Breast epithelium (tissue), 4 donors: ENCODE results near the gene EIF4G1. TPM values are rescaled to one million over a fixed set of nuclear protein-coding genes. Genes with fewer than 3 reads are reported as not detected.
A peak's percentile ranks its signal among the peaks of the same experiment; 100 is the strongest.
"Not testable (repeated sequence)": the region's sequence is repeated elsewhere in the genome, so short reads cannot be mapped to it uniquely, and the experiment has no call there.

Experiments
- DNase-seq, 2 donors: peaks; one replicate each; pipeline ENCODE4 v3.0.0-alpha.2; 2019; ENCODE audit warnings: low spot score in 2 of 2
- H3K27ac ChIP-seq, 2 donors: fragments of 200-600 bp; sonication (generic) in 1 of 2; one replicate each; pipeline ENCODE4 v1.5.1; 2016 to 2019; ENCODE audit warnings: mild to moderate bottlenecking in 1 of 2
- H3K27me3 ChIP-seq, 2 donors: fragments of 200-600 bp; sonication (generic) in 1 of 2; one replicate each; pipeline versions ENCODE4 v1.5.1 to v1.6.0; 2017 to 2019; ENCODE audit warnings: control low read depth in 1 of 2, mild to moderate bottlenecking in 1 of 2
- H3K36me3 ChIP-seq: fragments of 200-600 bp; one replicate; pipeline ENCODE4 v1.5.1; 2019
- H3K4me1 ChIP-seq, 2 donors: fragments of 200-600 bp; sonication (generic); one replicate each; pipeline ENCODE4 v1.5.1; 2016 to 2019; ENCODE audit warnings: control low read depth in 1 of 2
- H3K4me3 ChIP-seq, 3 donors: fragments of 200-600 bp; sonication (generic); 1 replicate in 2 of 3; 2 replicates in 1 of 3; pipeline ENCODE4 v1.5.1; 2016 to 2019; ENCODE audit warnings: mild to moderate bottlenecking in 3 of 3, moderate library complexity in 2 of 3
- H3K9me3 ChIP-seq, 2 donors: fragments of 200-600 bp; sonication (generic) in 1 of 2; one replicate each; pipeline ENCODE4 v1.5.1; 2016 to 2019; ENCODE audit warnings: control low read depth in 1 of 2
- POLR2A ChIP-seq: fragments of 450-650 bp; IDR thresholded peaks from one replicate; pipeline ENCODE4 v1.6.1; 2016; ENCODE audit warnings: antibody characterized with exemption, mild to moderate bottlenecking, moderate library complexity
- POLR2AphosphoS5 ChIP-seq, 3 donors: sonication (generic); formaldehyde crosslinking; IDR thresholded peaks; one replicate each; pipeline ENCODE4 v1.6.1; 2017; ENCODE audit warnings: antibody characterized with exemption in 3 of 3
- intact Hi-C: fragments of 100-400 bp; cut with DNase I; formaldehyde crosslinking; loops from one replicate; pipeline ENCODE4 v1.15.1; 2023; ENCODE audit warnings: low total_unique reads
- total RNA-seq, 3 donors: library from RNA; depleted of rRNA; stranded (reverse); fragments of >200 nt; gene quantifications; one replicate each; pipeline ENCODE4 v1.1.0, GENCODE V29; 2016
- TF ChIP-seq, protein P1 (sequence below), 3 donors: fragments of 450-650 bp; IDR thresholded peaks; one replicate each; pipeline ENCODE4 v1.5.1; 2016 to 2017; ENCODE audit warnings: antibody characterized with exemption in 3 of 3, mild to moderate bottlenecking in 3 of 3, moderate library complexity in 3 of 3

Gene EIF4G1
- total RNA-seq, 3 donors from 2014 or later = 168 to 202 (median 196) TPM

DNA sequence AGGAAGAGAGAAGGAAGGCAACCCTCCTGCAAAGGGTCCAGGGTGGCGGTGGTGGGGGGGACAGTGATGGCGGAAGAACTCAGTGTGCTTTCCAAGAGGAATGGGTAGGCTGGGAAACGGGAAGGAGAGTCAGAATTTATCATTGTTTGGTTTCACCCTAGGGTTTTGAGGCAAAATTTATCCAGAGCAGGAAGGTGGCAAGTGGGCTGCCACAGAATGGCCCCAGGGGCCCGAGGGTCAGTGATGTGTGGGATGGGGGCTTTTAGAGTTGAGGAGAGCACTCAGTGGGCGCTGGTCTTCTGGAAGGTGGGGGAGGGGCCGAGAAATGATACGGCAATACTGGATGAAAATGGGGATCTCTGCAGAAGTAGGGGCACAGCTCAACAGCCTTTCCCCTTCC is 23.6 kb downstream of the EIF4G1 start:
- Histone ChIP-seq H3K9me3 (no peaks in the 10 kb centered on the region), H3K36me3 (peaks cover 5% of the 10 kb centered on the region), H3K4me3 (peak overlapping the region in 2 of 3 donors; percentile 83 to 84), H3K27ac (peak overlapping the region; percentile 98), H3K4me1 (peaks cover 8 to 11% of the 10 kb centered on the region in 2 donors), H3K27me3 (no peaks in the 10 kb centered on the region)
- TF ChIP-seq POLR2A = no peak
- no peak for TF ChIP-seq POLR2AphosphoS5 (IDR thresholded peaks at IDR 0.05)
- TF ChIP-seq, protein P1, sequence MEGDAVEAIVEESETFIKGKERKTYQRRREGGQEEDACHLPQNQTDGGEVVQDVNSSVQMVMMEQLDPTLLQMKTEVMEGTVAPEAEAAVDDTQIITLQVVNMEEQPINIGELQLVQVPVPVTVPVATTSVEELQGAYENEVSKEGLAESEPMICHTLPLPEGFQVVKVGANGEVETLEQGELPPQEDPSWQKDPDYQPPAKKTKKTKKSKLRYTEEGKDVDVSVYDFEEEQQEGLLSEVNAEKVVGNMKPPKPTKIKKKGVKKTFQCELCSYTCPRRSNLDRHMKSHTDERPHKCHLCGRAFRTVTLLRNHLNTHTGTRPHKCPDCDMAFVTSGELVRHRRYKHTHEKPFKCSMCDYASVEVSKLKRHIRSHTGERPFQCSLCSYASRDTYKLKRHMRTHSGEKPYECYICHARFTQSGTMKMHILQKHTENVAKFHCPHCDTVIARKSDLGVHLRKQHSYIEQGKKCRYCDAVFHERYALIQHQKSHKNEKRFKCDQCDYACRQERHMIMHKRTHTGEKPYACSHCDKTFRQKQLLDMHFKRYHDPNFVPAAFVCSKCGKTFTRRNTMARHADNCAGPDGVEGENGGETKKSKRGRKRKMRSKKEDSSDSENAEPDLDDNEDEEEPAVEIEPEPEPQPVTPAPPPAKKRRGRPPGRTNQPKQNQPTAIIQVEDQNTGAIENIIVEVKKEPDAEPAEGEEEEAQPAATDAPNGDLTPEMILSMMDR (IDR thresholded peaks at IDR 0.05) = no peak
- DNase-seq = no peak
- intact Hi-C loops = loop anchor here (1.0 kb wide), 1 partner anchor 23 kb away; the partner anchor contains the start of genes CLCN2 and POLR2H

DNA sequence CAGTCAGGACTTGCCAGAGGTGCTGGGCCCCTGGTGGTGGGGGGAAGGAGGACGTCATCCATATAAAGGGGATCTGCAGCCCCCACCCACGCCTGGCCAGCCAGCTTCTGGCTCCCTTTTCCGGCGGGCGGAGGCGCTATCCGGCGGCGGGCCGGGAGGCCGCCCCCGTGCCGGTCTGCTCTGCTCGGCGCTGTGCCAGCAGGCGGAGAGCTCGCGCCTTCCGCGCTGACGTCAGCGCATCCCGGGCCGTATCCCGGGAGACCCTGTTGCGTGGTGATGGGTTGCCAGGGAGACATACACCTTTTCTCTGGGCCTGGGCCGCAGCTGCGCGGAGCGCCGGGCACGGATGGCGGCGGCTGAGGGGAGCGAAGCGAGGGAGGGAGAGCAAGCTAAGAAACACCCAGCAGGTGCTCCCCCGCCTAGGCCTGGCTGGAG is 24.1 kb downstream of the EIF4G1 start:
- DNase-seq = peak in 1 of 2 donors; percentile 71
- intact Hi-C loops = loop anchor here (1.0 kb wide), 1 partner anchor 23 kb away; the partner anchor contains the start of genes CLCN2 and POLR2H
- H3K27ac ChIP-seq = peak overlapping the region; percentile 98
- peaks cover 8 to 11% of the 10 kb centered on the region in 2 donors for H3K4me1 ChIP-seq
- H3K27me3 ChIP-seq = no peaks in the 10 kb centered on the region
- peak overlapping the region in 2 of 3 donors; percentile 83 to 84 for H3K4me3 ChIP-seq
- peaks cover 4% of the 10 kb centered on the region for H3K36me3 ChIP-seq
- H3K9me3 ChIP-seq = no peaks in the 10 kb centered on the region
- TF ChIP-seq POLR2A (no peak), POLR2AphosphoS5 (IDR thresholded peaks at IDR 0.05) (peak; percentile 31 to 63 (median 35))
- TF ChIP-seq, protein P1 (IDR thresholded peaks at IDR 0.05) = peak in 2 of 3 donors; percentile 9 to 11

DNA sequence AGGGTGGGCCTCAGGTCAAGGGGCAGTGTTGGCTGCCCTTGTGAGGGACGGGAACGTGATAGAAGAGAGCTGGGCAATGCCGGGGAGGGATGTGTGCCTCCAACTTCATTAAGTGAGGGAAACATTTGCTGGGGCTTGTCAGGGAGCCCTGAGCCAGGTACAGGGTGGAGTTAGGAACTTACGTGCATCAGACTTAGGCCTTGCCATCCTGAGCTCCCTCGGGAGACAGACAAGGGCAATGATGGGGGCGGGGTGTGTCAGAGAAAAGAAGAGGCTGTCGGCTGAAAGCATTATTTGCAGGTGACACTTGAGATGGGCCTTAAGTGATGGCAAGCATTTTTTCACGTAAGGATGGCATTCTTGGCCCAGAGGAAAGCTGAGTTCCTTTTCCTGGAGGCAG is 24.6 kb downstream of the EIF4G1 start:
- intact Hi-C loops = no loop called here
- peak overlapping the region; percentile 98 for H3K27ac ChIP-seq
- H3K36me3 ChIP-seq = no peaks in the 10 kb centered on the region
- TF ChIP-seq POLR2AphosphoS5 (IDR thresholded peaks at IDR 0.05) (no peak), POLR2A (no peak)
- TF ChIP-seq, protein P1 (IDR thresholded peaks at IDR 0.05) = no peak
- peaks cover 8 to 11% of the 10 kb centered on the region in 2 donors for H3K4me1 ChIP-seq
- DNase-seq = no peak
- no peaks in the 10 kb centered on the region for H3K27me3 ChIP-seq
- no peaks in the 10 kb centered on the region for H3K9me3 ChIP-seq
- H3K4me3 ChIP-seq = peak overlapping the region in 2 of 3 donors; percentile 83 to 84

DNA sequence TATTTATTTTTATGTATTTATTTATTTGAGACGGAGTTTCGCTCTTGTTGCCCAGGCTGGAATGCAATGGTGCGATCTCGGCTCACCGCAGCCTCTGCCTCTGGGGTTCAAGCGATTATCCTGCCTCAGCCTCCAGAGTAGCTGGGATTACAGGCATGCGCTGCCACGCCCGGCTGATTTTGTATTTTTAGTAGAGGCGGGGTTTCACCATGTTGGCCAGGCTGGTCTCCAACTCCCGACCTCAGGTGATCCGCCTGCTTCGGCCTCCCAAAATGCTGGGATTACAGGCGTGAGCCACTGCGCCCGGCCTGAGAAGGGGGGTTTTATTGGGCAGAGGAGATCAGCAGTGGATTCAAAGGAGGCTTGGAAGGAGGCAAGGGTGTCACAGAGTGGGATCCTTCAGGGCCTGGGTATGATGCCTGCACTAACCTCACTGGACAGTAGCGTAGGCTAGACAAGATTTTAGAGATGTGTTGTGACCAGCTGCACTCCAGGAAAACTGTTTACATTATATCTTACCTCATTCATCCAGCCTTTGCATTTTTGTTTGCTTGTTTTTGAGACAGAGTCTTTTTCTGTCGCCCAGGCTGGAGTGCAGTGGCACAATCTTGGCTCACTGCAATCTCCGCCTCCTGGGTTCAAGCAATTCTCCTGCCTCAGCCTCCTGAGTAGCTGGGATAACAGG is 25.2 kb downstream of the EIF4G1 start:
- peaks cover 8 to 11% of the 10 kb centered on the region in 2 donors for H3K4me1 ChIP-seq

DNA sequence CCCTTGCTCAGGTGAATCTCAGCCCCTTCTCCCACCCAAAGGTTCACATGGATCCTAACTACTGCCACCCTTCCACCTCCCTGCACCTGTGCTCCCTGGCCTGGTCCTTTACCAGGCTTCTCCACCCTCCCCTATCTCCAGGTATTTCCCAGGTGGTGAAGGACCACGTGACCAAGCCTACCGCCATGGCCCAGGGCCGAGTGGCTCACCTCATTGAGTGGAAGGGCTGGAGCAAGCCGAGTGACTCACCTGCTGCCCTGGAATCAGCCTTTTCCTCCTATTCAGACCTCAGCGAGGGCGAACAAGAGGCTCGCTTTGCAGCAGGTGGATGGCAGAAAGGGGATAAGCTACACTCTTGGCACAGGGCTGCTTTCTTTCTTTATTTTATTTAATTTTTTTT is 27.5 kb downstream of the EIF4G1 start:
- no peaks in the 10 kb centered on the region for H3K9me3 ChIP-seq
- H3K4me3 ChIP-seq = no peak overlapping the region
- TF ChIP-seq POLR2AphosphoS5 (IDR thresholded peaks at IDR 0.05) (no peak), POLR2A (no peak)
- TF ChIP-seq, protein P1 (IDR thresholded peaks at IDR 0.05) = no peak
- intact Hi-C loops = no loop called here
- peak overlapping the region in 1 of 2 donors; percentile 22 for H3K27ac ChIP-seq
- H3K27me3 ChIP-seq = no peaks in the 10 kb centered on the region
- peaks cover 8 to 11% of the 10 kb centered on the region in 2 donors for H3K4me1 ChIP-seq
- peak in 1 of 2 donors; percentile 83 for DNase-seq
- H3K36me3 ChIP-seq = no peaks in the 10 kb centered on the region

More for the DNA sequence above, 25.2 kb downstream of the EIF4G1 start:
- H3K4me3 ChIP-seq, intact Hi-C loops, H3K36me3 ChIP-seq, H3K27me3 ChIP-seq, H3K9me3 ChIP-seq, DNase-seq: not testable (repeated sequence)
- H3K27ac ChIP-seq = peak overlapping the region in 1 of 2 donors; percentile 98
